NCI-H1694 treated with DMSO at 0.1 percent for 48 hours (cell line): Measurements from ENCODE around the gene P4HB.

Experiments used
- DNase-seq: peaks from one replicate; lab custom pipeline; 2025; lab: John Stamatoyannopoulos, UW

Gene P4HB

GRCh38 chr17:81859906-81860755 lies at the start of gene P4HB:
P4HB (minus strand) TSS chr17:81860535; CDS start chr17:81860471, 64 bp downstream.
- no peak for DNase-seq

GRCh38 chr17:81909231-81909630 lies 48.9 kb upstream of the P4HB start:
- DNase-seq: no peak

- no peak for DNase-seq
Observed at GRCh38 chr17:81908793-81909192, 48.5 kb upstream of the P4HB start.

- no peak for DNase-seq
Observed at GRCh38 chr17:81907219-81908145, 47.1 kb upstream of the P4HB start.

GRCh38 chr17:81906476-81907218 lies 46.3 kb upstream of the P4HB start:
- DNase-seq: no peak

- no peak for DNase-seq
Observed at GRCh38 chr17:81905993-81906392, 45.7 kb upstream of the P4HB start.

- no peak for DNase-seq
Observed at GRCh38 chr17:81905424-81905875, 45.1 kb upstream of the P4HB start.

GRCh38 chr17:81904600-81905423 lies 44.5 kb upstream of the P4HB start:
- no peak for DNase-seq

- DNase-seq: no peak
Observed at GRCh38 chr17:81903896-81904599, 43.7 kb upstream of the P4HB start.

- no peak for DNase-seq
Observed at GRCh38 chr17:81903415-81903831, 43.1 kb upstream of the P4HB start.

GRCh38 chr17:81902653-81903414 lies 42.5 kb upstream of the P4HB start:
- DNase-seq: no peak

- no peak for DNase-seq
Observed at GRCh38 chr17:81902023-81902652, 41.8 kb upstream of the P4HB start, which contains the start of gene NPB. NPB (plus strand) TSS chr17:81902238; CDS start chr17:81902278, 40 bp downstream.

GRCh38 chr17:81901167-81902022 lies 41.1 kb upstream of the P4HB start:
- DNase-seq: no peak

- no peak for DNase-seq
Observed at GRCh38 chr17:81900181-81900820, 40.0 kb upstream of the P4HB start.

- DNase-seq: no peak
Observed at GRCh38 chr17:81899514-81900166, 39.3 kb upstream of the P4HB start.

GRCh38 chr17:81898885-81899284 lies 38.5 kb upstream of the P4HB start:
- no peak for DNase-seq
